Measurements from ENCODE around the gene RORC. TPM values are rescaled to one million over a fixed set of nuclear protein-coding genes. Genes with fewer than 3 reads are reported as not detected.
"Not testable (repeated sequence)": the region's sequence is repeated elsewhere in the genome, so short reads cannot be mapped to it uniquely, and the experiment has no call there.

The RORC gene
- total RNA-seq, 2 donors from 2014 or later, result not detected

DNA sequence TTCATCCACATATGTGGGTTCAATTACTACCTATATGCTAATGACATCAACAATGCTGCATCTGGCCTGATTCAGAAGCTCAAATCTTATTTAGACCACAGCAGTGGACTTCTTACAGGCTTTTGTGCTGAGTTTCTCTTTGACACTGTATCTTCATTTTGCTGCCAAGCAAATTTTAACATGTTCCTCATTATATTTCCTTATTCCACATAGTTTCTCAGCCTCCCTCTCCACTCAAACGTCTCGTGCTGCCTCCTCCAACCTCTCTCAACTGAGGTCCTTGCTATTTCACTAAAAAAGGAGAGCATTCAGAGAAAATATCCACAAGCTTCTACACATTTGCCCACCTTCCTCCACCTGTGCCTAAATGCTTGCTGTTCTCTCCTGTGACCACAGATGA is 47.8 kb downstream of the RORC start:
- no peaks in the 10 kb centered on the region for H3K9me3 ChIP-seq (ENCODE audit: control insufficient read depth, low read length)
- Mint-ChIP-seq H3K4me1 (peaks cover 1% of the 10 kb centered on the region), H3K36me3 (ENCODE audit: low read depth) (peaks cover 7% of the 10 kb centered on the region), H3K27ac (no peak overlapping the region), H3K9me3 (no peaks in the 10 kb centered on the region), H3K27me3 (ENCODE audit: insufficient read depth) (no peaks in the 10 kb centered on the region), H3K4me3 (no peak overlapping the region)
- WGBS, 2 experiments (ENCODE audit: insufficient coverage in 1 of 2, insufficient read length in 1 of 2), result 85 to 88% methylated on average over 2 of the region's 2 CpGs
- H3K9ac ChIP-seq (ENCODE audit: extremely low read depth, low read length, poor library complexity, severe bottlenecking), result no peak overlapping the region
- no peak overlapping the region for H3K4me3 ChIP-seq (ENCODE audit: low read length)
- TF ChIP-seq CTCF (conservative IDR thresholded peaks at IDR 0.05), result no peak
- no peaks in the 10 kb centered on the region for H3K4me1 ChIP-seq (ENCODE audit: control insufficient read depth, insufficient read depth, low read length)
- no peaks in the 10 kb centered on the region for H3K36me3 ChIP-seq (ENCODE audit: control insufficient read depth, insufficient read depth, low read length)
- no peak for DNase-seq
- no peaks in the 10 kb centered on the region for H3K27me3 ChIP-seq (ENCODE audit: control insufficient read depth, insufficient read depth, low read length, poor library complexity, severe bottlenecking)
- no peak overlapping the region for H3K27ac ChIP-seq (ENCODE audit: low read depth, low read length)

GRCh38 chr1:151782741-151783140 is 48.9 kb downstream of the RORC start:
- Histone ChIP-seq H3K36me3 (ENCODE audit: control insufficient read depth, insufficient read depth, low read length) (no peaks in the 10 kb centered on the region), H3K4me1 (ENCODE audit: control insufficient read depth, insufficient read depth, low read length) (no peaks in the 10 kb centered on the region), H3K4me3 (ENCODE audit: low read length) (no peak overlapping the region), H3K9ac (ENCODE audit: extremely low read depth, low read length, poor library complexity, severe bottlenecking) (no peak overlapping the region), H3K27me3 (ENCODE audit: control insufficient read depth, insufficient read depth, low read length, poor library complexity, severe bottlenecking) (no peaks in the 10 kb centered on the region), H3K27ac (ENCODE audit: low read depth, low read length) (no peak overlapping the region), H3K9me3 (ENCODE audit: control insufficient read depth, low read length) (no peaks in the 10 kb centered on the region)
- DNase-seq, result no peak
- Mint-ChIP-seq H3K36me3 (ENCODE audit: low read depth) (peaks cover 13% of the 10 kb centered on the region), H3K27ac (no peak overlapping the region), H3K27me3 (ENCODE audit: insufficient read depth) (no peaks in the 10 kb centered on the region), H3K9me3 (no peaks in the 10 kb centered on the region), H3K4me3 (no peak overlapping the region), H3K4me1 (no peaks in the 10 kb centered on the region)
- no peak for TF ChIP-seq CTCF (conservative IDR thresholded peaks at IDR 0.05)
- 88 to 91% methylated on average over 3 of the region's 3 CpGs for WGBS, 2 experiments (ENCODE audit: insufficient coverage in 1 of 2, insufficient read length in 1 of 2)

GRCh38 chr1:151782026-151782425 is 49.6 kb downstream of the RORC start:
- TF ChIP-seq CTCF (conservative IDR thresholded peaks at IDR 0.05), result peak; percentile 27
- not testable (repeated sequence) for H3K27ac ChIP-seq (ENCODE audit: low read depth, low read length); H3K4me3 ChIP-seq (ENCODE audit: low read length); H3K9me3 Mint-ChIP-seq; H3K27me3 Mint-ChIP-seq (ENCODE audit: insufficient read depth); DNase-seq; H3K4me1 ChIP-seq (ENCODE audit: control insufficient read depth, insufficient read depth, low read length); H3K9ac ChIP-seq (ENCODE audit: extremely low read depth, low read length, poor library complexity, severe bottlenecking); H3K36me3 ChIP-seq (ENCODE audit: control insufficient read depth, insufficient read depth, low read length); H3K9me3 ChIP-seq (ENCODE audit: control insufficient read depth, low read length); H3K4me1 Mint-ChIP-seq; H3K4me3 Mint-ChIP-seq; H3K27ac Mint-ChIP-seq; H3K27me3 ChIP-seq (ENCODE audit: control insufficient read depth, insufficient read depth, low read length, poor library complexity, severe bottlenecking)
- 87 to 90% methylated on average over 4 to 5 of the region's 5 CpGs for WGBS, 2 experiments (ENCODE audit: insufficient coverage in 1 of 2, insufficient read length in 1 of 2)
- peaks cover 13% of the 10 kb centered on the region for H3K36me3 Mint-ChIP-seq (ENCODE audit: low read depth)

GRCh38 chr1:151780736-151781135 is 50.9 kb downstream of the RORC start:
- not testable (repeated sequence) for DNase-seq; H3K9ac ChIP-seq (ENCODE audit: extremely low read depth, low read length, poor library complexity, severe bottlenecking); H3K27ac Mint-ChIP-seq; H3K27me3 Mint-ChIP-seq (ENCODE audit: insufficient read depth); H3K4me1 ChIP-seq (ENCODE audit: control insufficient read depth, insufficient read depth, low read length); H3K36me3 ChIP-seq (ENCODE audit: control insufficient read depth, insufficient read depth, low read length); H3K27ac ChIP-seq (ENCODE audit: low read depth, low read length); H3K4me3 ChIP-seq (ENCODE audit: low read length); H3K9me3 ChIP-seq (ENCODE audit: control insufficient read depth, low read length); H3K4me3 Mint-ChIP-seq; H3K27me3 ChIP-seq (ENCODE audit: control insufficient read depth, insufficient read depth, low read length, poor library complexity, severe bottlenecking); H3K9me3 Mint-ChIP-seq; H3K4me1 Mint-ChIP-seq
- WGBS, 2 experiments (ENCODE audit: insufficient coverage in 1 of 2, insufficient read length in 1 of 2), result 92 to 97% methylated on average over 3 to 5 of the region's 5 CpGs
- H3K36me3 Mint-ChIP-seq (ENCODE audit: low read depth), result peaks cover 25% of the 10 kb centered on the region

All from endodermal cell (in vitro differentiated cells).